GM21447 (cell line): ENCODE data around the gene HOXC13.

Experiments
- ATAC-seq: cut with Tn5 transposase; IDR thresholded peaks from one replicate; pipeline ENCODE4 v1.9.1; 2021; ENCODE audit not compliant: unreplicated experiment

The HOXC13 gene

GRCh38 chr12:53968214-53969127, 29.8 kb downstream of the HOXC13 start:
- ATAC-seq = no peak

GRCh38 chr12:53969588-53970259, 31.1 kb downstream of the HOXC13 start:
- ATAC-seq = no peak

- ATAC-seq = no peak
Observed at GRCh38 chr12:53970451-53970850, 31.8 kb downstream of the HOXC13 start.

GRCh38 chr12:53971129-53971528, 32.5 kb downstream of the HOXC13 start:
- ATAC-seq = no peak

GRCh38 chr12:53971686-53972085, 33.1 kb downstream of the HOXC13 start:
- no peak for ATAC-seq

- ATAC-seq = no peak
Observed at GRCh38 chr12:53972152-53972702, 33.6 kb downstream of the HOXC13 start.

- no peak for ATAC-seq
Observed at GRCh38 chr12:53972722-53973235, 34.1 kb downstream of the HOXC13 start, which contains the start of gene HOXC11. TSS of gene HOXC11 (plus strand) at chr12:53973126. CDS start at chr12:53973242, 116 bp downstream.

GRCh38 chr12:53973236-53974042, 34.8 kb downstream of the HOXC13 start:
- no peak for ATAC-seq

- no peak for ATAC-seq
Observed at GRCh38 chr12:53974084-53975063, 35.7 kb downstream of the HOXC13 start, which contains the start of gene HOTAIR. TSS of gene HOTAIR (minus strand) at chr12:53974954.

- ATAC-seq = no peak
Observed at GRCh38 chr12:53975064-53975471, 36.4 kb downstream of the HOXC13 start.

- no peak for ATAC-seq
Observed at GRCh38 chr12:53975479-53976152, 37.0 kb downstream of the HOXC13 start.

GRCh38 chr12:53976172-53976822, 37.7 kb downstream of the HOXC13 start:
- no peak for ATAC-seq

GRCh38 chr12:53976823-53977595, 38.4 kb downstream of the HOXC13 start:
- no peak for ATAC-seq

GRCh38 chr12:53977596-53978445, 39.2 kb downstream of the HOXC13 start:
- no peak for ATAC-seq

GRCh38 chr12:53978477-53979356, 40.1 kb downstream of the HOXC13 start:
- ATAC-seq = no peak
